OCI-LY7 (cell line): Measurements from ENCODE around the gene OR2T3. TPM values are rescaled to one million over a fixed set of nuclear protein-coding genes. Genes with fewer than 3 reads are reported as not detected.
"Not testable (repeated sequence)": the region's sequence is repeated elsewhere in the genome, so short reads cannot be mapped to it uniquely, and the experiment has no call there.

Experiments
- Bru-seq: library from RNA; stranded (reverse); fragments of 400-500 nt; gene quantifications from one replicate; lab custom pipeline; 2021; lab: Mats Ljungman, UMichigan
- BruChase-seq, 2 experiments: library from RNA; stranded (reverse); fragments of 400-500 nt; gene quantifications; one replicate each; lab custom pipeline; 2021; lab: Mats Ljungman, UMichigan
- BruUV-seq: library from RNA; stranded (reverse); fragments of 400-500 nt; replicated peaks from 2 replicates; lab custom pipeline; 2021; lab: Mats Ljungman, UMichigan
- CTCF ChIA-PET: fragments of 300-600 bp; sonication (Branson Sonifier 250); formaldehyde crosslinking; loops from one replicate; lab custom pipeline; 2022; ENCODE audit warnings: antibody characterized with exemption; ENCODE audit not compliant: unreplicated experiment; lab: Charles Lee
- POLR2A ChIA-PET: fragments of 300-600 bp; sonication (Branson Sonifier 250); formaldehyde crosslinking; loops from one replicate; lab custom pipeline; 2022; ENCODE audit warnings: antibody characterized with exemption; lab: Charles Lee
- DNase-seq: peaks from one replicate; pipeline ENCODE4 v3.0.0-alpha.2; 2015; ENCODE audit warnings: low spot score
- H2AFZ ChIP-seq: fragments of 200-600 bp; sonication (generic), shearing (Covaris generic); 2 replicates; pipeline ENCODE4 v1.6.1; 2014; ENCODE audit warnings: mild to moderate bottlenecking, antibody characterized with exemption, low read length, moderate library complexity
- H3K27ac ChIP-seq: fragments of 200-600 bp; sonication (generic); 2 replicates; pipeline ENCODE4 v1.5.1; 2014; ENCODE audit warnings: mixed run types, low read depth, mild to moderate bottlenecking, moderate library complexity, low read length, inconsistent platforms; ENCODE audit not compliant: poor library complexity, severe bottlenecking
- H3K36me3 ChIP-seq: fragments of 200-600 bp; sonication (generic); 2 replicates; pipeline ENCODE4 v1.6.1; 2014; ENCODE audit warnings: mild to moderate bottlenecking, antibody characterized with exemption, low read length, moderate library complexity, mixed read lengths; ENCODE audit not compliant: insufficient read depth
- H3K4me1 ChIP-seq: fragments of 200-600 bp; sonication (generic); 2 replicates; pipeline ENCODE4 v1.5.1; 2014; ENCODE audit warnings: mild to moderate bottlenecking, low read length; ENCODE audit not compliant: insufficient read depth, poor library complexity, severe bottlenecking
- H3K4me2 ChIP-seq: fragments of 200-600 bp; sonication (generic); 2 replicates; pipeline ENCODE4 v1.6.1; 2014; ENCODE audit warnings: mild to moderate bottlenecking, low read length
- H3K4me3 ChIP-seq: fragments of 200-600 bp; sonication (generic); 2 replicates; pipeline ENCODE4 v1.5.1; 2014; ENCODE audit warnings: mild to moderate bottlenecking, low read depth, low read length; ENCODE audit not compliant: poor library complexity, severe bottlenecking
- H3K79me2 ChIP-seq: fragments of 200-600 bp; sonication (generic); 2 replicates; pipeline ENCODE4 v1.6.1; 2016; ENCODE audit warnings: low read depth, mild to moderate bottlenecking, low read length, moderate library complexity, mixed read lengths; ENCODE audit not compliant: insufficient read depth
- H3K9me2 ChIP-seq: fragments of 200-600 bp; sonication (generic); 2 replicates; pipeline ENCODE4 v1.6.1; 2016; ENCODE audit warnings: mild to moderate bottlenecking, low read length, mixed read lengths; ENCODE audit not compliant: insufficient read depth
- H3K9me3 ChIP-seq: fragments of 200-600 bp; sonication (generic); 2 replicates; pipeline ENCODE4 v1.6.1; 2014; ENCODE audit warnings: mild to moderate bottlenecking, mixed run types, low read length, mixed read lengths
- H4K20me1 ChIP-seq: fragments of 200-600 bp; sonication (generic); 2 replicates; pipeline ENCODE4 v1.6.1; 2014; ENCODE audit warnings: mild to moderate bottlenecking, antibody characterized with exemption, low read length, moderate library complexity, mixed read lengths; ENCODE audit not compliant: insufficient read depth
- intact Hi-C: fragments of 100-400 bp; cut with micrococcal nuclease; formaldehyde crosslinking; loops from one replicate; pipeline ENCODE4 v1.10.0; 2022; ENCODE audit not compliant: unreplicated experiment
- long read RNA-seq: library from polyadenylated mRNA; stranded (forward); transcript quantifications from one replicate; pipeline ENCODE4 v2.0.0, GENCODE V29; 2022
- total RNA-seq, 2 experiments: library from RNA; depleted of rRNA in 1 of 2; stranded (reverse); fragments of >200 nt in 1 of 2; shearing (Covaris generic) in 1 of 2; gene quantifications; 2 replicates each; pipeline ENCODE4 v1.2.3, GENCODE V29; 2014 to 2022

OR2T3 gene, protein sequence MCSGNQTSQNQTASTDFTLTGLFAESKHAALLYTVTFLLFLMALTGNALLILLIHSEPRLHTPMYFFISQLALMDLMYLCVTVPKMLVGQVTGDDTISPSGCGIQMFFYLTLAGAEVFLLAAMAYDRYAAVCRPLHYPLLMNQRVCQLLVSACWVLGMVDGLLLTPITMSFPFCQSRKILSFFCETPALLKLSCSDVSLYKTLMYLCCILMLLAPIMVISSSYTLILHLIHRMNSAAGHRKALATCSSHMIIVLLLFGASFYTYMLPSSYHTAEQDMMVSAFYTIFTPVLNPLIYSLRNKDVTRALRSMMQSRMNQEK
- total RNA-seq (2014; rRNA removed; shearing (Covaris generic)) (not detected in 2 replicates), total RNA-seq (2022) (not detected in 2 replicates), Bru-seq, nascent RNA (not detected), BruChase-seq, experiment 1, labeled RNA remaining after a 6-hour chase (not detected), BruChase-seq, experiment 2, labeled RNA remaining after a 2-hour chase (percentile 24 among the genes with signal in this experiment)
- long read RNA-seq: 0 reads

DNA sequence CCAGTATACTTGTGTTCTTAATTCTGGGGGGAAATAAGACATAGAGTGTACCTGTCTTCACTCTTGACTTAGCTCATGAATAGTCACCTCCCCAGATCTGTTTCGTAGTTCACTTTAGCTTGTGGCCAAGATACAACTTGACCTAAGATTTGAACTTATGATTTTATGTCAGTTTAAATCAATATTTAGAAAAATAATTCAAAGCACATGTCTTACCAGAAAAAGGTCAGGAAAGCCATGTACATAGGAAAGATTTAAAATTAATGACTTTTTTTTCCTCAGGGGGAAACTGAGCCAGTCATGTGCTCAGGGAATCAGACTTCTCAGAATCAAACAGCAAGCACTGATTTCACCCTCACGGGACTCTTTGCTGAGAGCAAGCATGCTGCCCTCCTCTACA is at the start of gene OR2T3:
TSS of gene OR2T3 (plus strand) at position 301 of the 400 bp plus-strand sequence. CDS start at position 301, 0 bp downstream.
- H3K9me2 ChIP-seq, H3K4me3 ChIP-seq, H3K27ac ChIP-seq, POLR2A ChIA-PET, H4K20me1 ChIP-seq, H3K9me3 ChIP-seq, DNase-seq, BruUV-seq, H2AFZ ChIP-seq, H3K4me1 ChIP-seq, H3K79me2 ChIP-seq, H3K4me2 ChIP-seq, intact Hi-C loops, H3K36me3 ChIP-seq, CTCF ChIA-PET: not testable (repeated sequence)

DNA sequence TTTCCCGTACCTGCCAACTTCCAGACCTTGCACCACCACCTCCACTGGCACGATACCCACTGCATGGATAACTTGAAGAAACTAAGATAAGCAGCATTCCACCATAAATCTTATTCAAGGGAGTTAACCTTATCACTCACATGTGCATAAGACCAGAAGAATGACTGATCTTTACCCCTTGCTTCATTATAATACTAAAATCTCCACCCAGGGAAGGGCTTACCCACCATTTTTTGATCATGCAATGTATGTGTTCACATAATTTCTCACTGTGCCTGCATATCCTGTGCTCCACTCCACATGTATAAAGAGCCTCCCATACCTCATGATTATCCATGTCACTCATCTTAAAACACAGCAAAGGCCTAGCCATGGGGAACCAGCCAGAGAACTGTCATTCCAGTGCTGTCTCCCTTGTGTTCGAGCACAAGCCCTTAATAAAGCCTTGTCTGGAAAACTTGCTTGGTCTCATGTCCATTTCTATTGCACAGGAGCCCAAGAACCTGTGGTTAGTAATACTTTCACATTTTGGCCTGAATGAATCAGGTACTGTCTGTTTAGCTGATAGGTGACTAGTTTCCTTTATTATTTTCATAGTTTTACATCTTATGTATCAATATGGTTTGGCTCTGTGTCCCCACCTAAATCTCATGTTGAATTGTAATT is 45.5 kb upstream of the OR2T3 start:
- H3K4me1 ChIP-seq, BruUV-seq, DNase-seq, H3K4me2 ChIP-seq, H3K9me3 ChIP-seq, H3K4me3 ChIP-seq, H3K79me2 ChIP-seq, H4K20me1 ChIP-seq, H3K27ac ChIP-seq, H3K36me3 ChIP-seq, POLR2A ChIA-PET, CTCF ChIA-PET, H3K9me2 ChIP-seq, intact Hi-C loops, H2AFZ ChIP-seq: not testable (repeated sequence)

DNA sequence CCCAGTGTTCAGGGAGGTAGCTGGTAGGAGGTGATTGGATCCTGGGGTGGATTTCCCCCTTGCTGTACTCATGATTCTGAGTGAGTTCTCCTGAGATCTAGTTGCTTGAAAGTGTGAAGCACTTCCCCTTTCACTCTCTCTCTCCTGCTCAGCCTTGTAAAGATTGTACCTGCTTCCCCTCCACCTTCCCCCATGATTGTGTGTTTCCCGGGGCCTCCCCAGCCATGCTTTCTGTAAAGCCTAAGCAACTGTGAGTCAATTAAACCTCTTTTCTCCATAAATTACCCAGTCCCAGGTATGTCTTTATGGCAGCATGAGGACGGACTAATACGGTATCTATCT is 45.0 kb upstream of the OR2T3 start:
- DNase-seq, H3K9me3 ChIP-seq, POLR2A ChIA-PET, H3K9me2 ChIP-seq, H3K36me3 ChIP-seq, CTCF ChIA-PET, H4K20me1 ChIP-seq, H3K4me3 ChIP-seq, intact Hi-C loops, H3K27ac ChIP-seq, H3K4me2 ChIP-seq, H3K79me2 ChIP-seq, BruUV-seq, H3K4me1 ChIP-seq, H2AFZ ChIP-seq: not testable (repeated sequence)

DNA sequence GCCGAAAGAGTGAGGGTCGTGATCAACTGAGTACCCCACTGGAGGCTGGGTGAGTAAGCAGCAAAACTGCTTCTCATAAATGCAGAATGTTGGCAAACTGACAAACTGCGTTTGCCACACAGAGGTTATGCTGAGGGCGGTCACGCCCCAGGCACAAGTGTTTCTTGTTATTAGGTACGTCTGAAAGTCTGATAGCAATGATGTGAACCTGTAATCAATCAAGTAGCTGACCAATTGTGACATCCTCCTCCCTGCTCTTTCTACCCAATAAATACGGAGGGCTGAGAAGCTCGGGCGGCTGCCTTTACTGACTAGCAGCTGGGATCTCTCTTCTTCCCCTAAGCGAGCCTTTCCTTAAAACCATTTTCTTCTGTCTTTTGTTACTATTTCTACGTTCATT is 41.5 kb upstream of the OR2T3 start:
- H3K4me1 ChIP-seq, H4K20me1 ChIP-seq, BruUV-seq, H3K4me2 ChIP-seq, H3K36me3 ChIP-seq, H3K79me2 ChIP-seq, H3K27ac ChIP-seq, POLR2A ChIA-PET, H3K4me3 ChIP-seq, intact Hi-C loops, DNase-seq, CTCF ChIA-PET, H3K9me3 ChIP-seq, H2AFZ ChIP-seq, H3K9me2 ChIP-seq: not testable (repeated sequence)

DNA sequence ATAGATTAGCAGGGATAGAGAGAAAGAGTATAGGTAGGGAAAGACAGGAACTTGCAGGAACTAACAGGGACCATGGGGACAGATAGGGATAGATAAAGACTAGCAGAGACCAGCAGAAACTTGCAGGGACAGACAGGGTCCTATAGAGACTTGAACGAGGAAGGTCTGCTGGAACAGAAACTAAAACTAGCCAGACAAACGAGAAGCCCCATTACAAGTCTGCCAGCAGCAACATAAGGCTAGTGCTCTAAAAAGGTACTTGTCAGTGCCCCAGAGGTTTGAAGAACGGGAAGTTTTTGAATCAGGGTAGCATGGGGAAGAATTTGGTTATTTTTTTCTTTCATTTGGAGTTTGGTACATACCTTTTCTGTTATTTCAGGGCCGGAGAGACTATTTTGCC is 41.0 kb upstream of the OR2T3 start:
- H2AFZ ChIP-seq, H3K9me2 ChIP-seq, DNase-seq, H3K27ac ChIP-seq, H3K4me3 ChIP-seq, H3K79me2 ChIP-seq, POLR2A ChIA-PET, intact Hi-C loops, H4K20me1 ChIP-seq, H3K9me3 ChIP-seq, BruUV-seq, H3K4me1 ChIP-seq, CTCF ChIA-PET, H3K4me2 ChIP-seq, H3K36me3 ChIP-seq: not testable (repeated sequence)

DNA sequence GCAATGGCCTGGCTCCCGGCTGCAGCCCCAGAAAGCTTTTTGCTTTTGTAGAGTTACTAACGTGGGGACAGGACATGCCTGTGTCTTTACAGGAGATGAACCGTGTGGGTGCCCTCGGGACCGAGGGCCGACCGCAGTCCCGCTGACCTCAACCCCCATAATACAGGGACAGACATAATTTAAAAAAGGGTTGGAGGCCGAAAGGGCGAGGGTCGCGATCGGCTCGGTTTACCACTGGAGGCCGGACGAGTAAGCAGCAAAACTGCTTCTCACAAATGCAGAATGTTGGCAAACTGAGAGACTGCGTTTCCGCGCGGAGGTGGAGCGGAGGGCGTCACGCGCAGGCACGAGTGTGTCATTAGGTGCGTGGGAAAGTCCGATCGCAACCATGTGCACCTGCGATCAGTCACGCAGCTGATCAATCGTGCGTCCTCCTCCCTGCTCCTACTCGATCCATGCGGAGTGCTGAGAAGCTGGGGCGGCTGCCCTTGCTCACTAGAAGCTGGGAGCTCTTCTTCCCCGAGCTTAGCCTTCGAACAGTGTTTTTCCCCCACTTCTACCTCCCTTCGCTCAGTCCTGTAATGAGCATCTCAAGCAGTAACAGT is 39.2 kb upstream of the OR2T3 start:
- H2AFZ ChIP-seq, BruUV-seq, POLR2A ChIA-PET, DNase-seq, H3K9me3 ChIP-seq, H3K4me1 ChIP-seq, H3K9me2 ChIP-seq, H3K4me2 ChIP-seq, H3K4me3 ChIP-seq, H4K20me1 ChIP-seq, H3K27ac ChIP-seq, CTCF ChIA-PET, intact Hi-C loops, H3K36me3 ChIP-seq, H3K79me2 ChIP-seq: not testable (repeated sequence)
